Lower leg skin (tissue), 3 donors: ENCODE data around the gene FER1L5.

ENCODE experiments used
- CTCF ChIP-seq, 3 donors: fragments of 450-650 bp; IDR thresholded peaks; one replicate each; pipeline ENCODE4 v1.5.1; 2016; ENCODE audit warnings: antibody characterized with exemption in 3 of 3, mild to moderate bottlenecking in 3 of 3, moderate library complexity in 2 of 3
- POLR2A ChIP-seq, 2 donors: fragments of 450-650 bp; IDR thresholded peaks; one replicate each; pipeline ENCODE4 v1.6.1; 2016 to 2017; ENCODE audit warnings: antibody characterized with exemption in 2 of 2, mild to moderate bottlenecking in 1 of 2, moderate library complexity in 1 of 2

GRCh38 chr2:96625571-96626552, 16.7 kb upstream of the FER1L5 start:
- TF ChIP-seq POLR2A (IDR thresholded peaks at IDR 0.05) = no peak
- no peak for TF ChIP-seq CTCF (IDR thresholded peaks at IDR 0.05)
